KMS-11 (cell line): ENCODE results near the gene FAM222A.

ENCODE experiments used
- H2AFZ ChIP-seq: fragments of 200-600 bp; sonication (generic); 2 replicates; pipeline ENCODE4 v1.6.1; 2016; ENCODE audit warnings: antibody characterized with exemption, mixed run types, low read depth
- H3K27ac ChIP-seq: fragments of 200-600 bp; sonication (generic); 2 replicates; pipeline ENCODE4 v1.6.1; 2016; ENCODE audit warnings: mild to moderate bottlenecking, mixed run types
- H3K27me3 ChIP-seq: fragments of 200-600 bp; sonication (generic); 2 replicates; pipeline ENCODE4 v1.6.1; 2017; ENCODE audit warnings: mild to moderate bottlenecking, low read depth, mixed run types, moderate library complexity; ENCODE audit not compliant: insufficient read depth
- H3K36me3 ChIP-seq: fragments of 200-600 bp; sonication (generic); 2 replicates; pipeline ENCODE4 v1.6.1; 2017; ENCODE audit warnings: mild to moderate bottlenecking, mixed run types; ENCODE audit not compliant: insufficient read depth
- H3K4me1 ChIP-seq: fragments of 200-600 bp; sonication (generic); 2 replicates; pipeline ENCODE4 v1.6.1; 2016; ENCODE audit warnings: mild to moderate bottlenecking, low read depth, mixed run types; ENCODE audit not compliant: poor library complexity, severe bottlenecking
- H3K4me2 ChIP-seq: fragments of 200-600 bp; sonication (generic); 2 replicates; pipeline ENCODE4 v1.7.0; 2016; ENCODE audit warnings: mild to moderate bottlenecking, mixed run types
- H3K4me3 ChIP-seq: fragments of 200-600 bp; sonication (generic); IDR thresholded peaks from 2 replicates; pipeline ENCODE4 v1.6.1; 2017; ENCODE audit warnings: low read depth, low read length, mixed read lengths; ENCODE audit not compliant: insufficient read depth
- H3K79me2 ChIP-seq: fragments of 200-600 bp; sonication (generic); 2 replicates; pipeline ENCODE4 v1.6.1; 2016; ENCODE audit warnings: low read depth, mixed run types; ENCODE audit not compliant: insufficient read depth
- H3K9ac ChIP-seq: fragments of 200-600 bp; sonication (generic); 2 replicates; pipeline ENCODE4 v1.6.1; 2016; ENCODE audit warnings: mild to moderate bottlenecking, mixed run types
- H4K20me1 ChIP-seq: fragments of 200-600 bp; sonication (generic); 2 replicates; pipeline ENCODE4 v1.6.1; 2016; ENCODE audit warnings: mild to moderate bottlenecking, mixed run types; ENCODE audit not compliant: insufficient read depth
- TF ChIP-seq, protein P1 (sequence below): fragments of 200-600 bp; sonication (generic); conservative IDR thresholded peaks from 2 replicates; pipeline ENCODE4 v1.6.1; 2017; ENCODE audit warnings: low read depth, mild to moderate bottlenecking, antibody characterized with exemption, low read length, moderate library complexity, mixed read lengths

Gene FAM222A

DNA sequence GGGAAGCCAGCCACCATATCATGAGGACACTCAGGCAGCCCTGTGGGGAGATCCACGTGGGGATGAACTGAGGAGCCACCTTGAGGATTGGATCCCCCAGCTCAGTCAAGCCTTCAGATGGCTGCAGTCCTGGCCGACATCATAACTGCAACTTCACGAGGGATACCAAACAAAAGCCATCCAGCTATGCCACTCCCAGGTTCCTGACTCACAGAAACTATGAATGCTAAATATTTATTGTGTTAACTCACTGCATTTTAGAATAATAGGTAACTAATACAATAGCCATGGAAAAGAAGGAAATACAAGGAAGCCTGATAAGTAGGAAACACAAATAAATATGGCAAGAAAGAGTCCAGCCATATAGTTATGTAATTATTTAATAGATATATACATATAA, 42.1 kb upstream of the FAM222A start:
- H3K4me3 ChIP-seq, result no peak overlapping the region
- no peak overlapping the region for H3K4me2 ChIP-seq
- H3K9ac ChIP-seq, result no peak overlapping the region
- H3K4me1 ChIP-seq, result no peaks in the 10 kb centered on the region
- H4K20me1 ChIP-seq, result no peaks in the 10 kb centered on the region
- no peaks in the 10 kb centered on the region for H3K27me3 ChIP-seq
- H3K79me2 ChIP-seq, result no peaks in the 10 kb centered on the region
- H3K36me3 ChIP-seq, result no peaks in the 10 kb centered on the region
- H3K27ac ChIP-seq, result no peak overlapping the region
- H2AFZ ChIP-seq, result no peak overlapping the region
- TF ChIP-seq, protein P1, sequence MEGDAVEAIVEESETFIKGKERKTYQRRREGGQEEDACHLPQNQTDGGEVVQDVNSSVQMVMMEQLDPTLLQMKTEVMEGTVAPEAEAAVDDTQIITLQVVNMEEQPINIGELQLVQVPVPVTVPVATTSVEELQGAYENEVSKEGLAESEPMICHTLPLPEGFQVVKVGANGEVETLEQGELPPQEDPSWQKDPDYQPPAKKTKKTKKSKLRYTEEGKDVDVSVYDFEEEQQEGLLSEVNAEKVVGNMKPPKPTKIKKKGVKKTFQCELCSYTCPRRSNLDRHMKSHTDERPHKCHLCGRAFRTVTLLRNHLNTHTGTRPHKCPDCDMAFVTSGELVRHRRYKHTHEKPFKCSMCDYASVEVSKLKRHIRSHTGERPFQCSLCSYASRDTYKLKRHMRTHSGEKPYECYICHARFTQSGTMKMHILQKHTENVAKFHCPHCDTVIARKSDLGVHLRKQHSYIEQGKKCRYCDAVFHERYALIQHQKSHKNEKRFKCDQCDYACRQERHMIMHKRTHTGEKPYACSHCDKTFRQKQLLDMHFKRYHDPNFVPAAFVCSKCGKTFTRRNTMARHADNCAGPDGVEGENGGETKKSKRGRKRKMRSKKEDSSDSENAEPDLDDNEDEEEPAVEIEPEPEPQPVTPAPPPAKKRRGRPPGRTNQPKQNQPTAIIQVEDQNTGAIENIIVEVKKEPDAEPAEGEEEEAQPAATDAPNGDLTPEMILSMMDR, result no peak

- H3K9ac ChIP-seq, result no peak overlapping the region
- H2AFZ ChIP-seq, result no peak overlapping the region
- no peaks in the 10 kb centered on the region for H3K27me3 ChIP-seq
- H3K79me2 ChIP-seq, result no peaks in the 10 kb centered on the region
- H4K20me1 ChIP-seq, result no peaks in the 10 kb centered on the region
- H3K27ac ChIP-seq, result no peak overlapping the region
- no peaks in the 10 kb centered on the region for H3K4me1 ChIP-seq
- TF ChIP-seq, protein P1, result no peak
- no peak overlapping the region for H3K4me3 ChIP-seq
- no peak overlapping the region for H3K4me2 ChIP-seq
- H3K36me3 ChIP-seq, result no peaks in the 10 kb centered on the region
These were observed 40.2 kb upstream of the FAM222A start for GRCh38 chr12:109673379-109673778.

GRCh38 chr12:109673884-109674283, 39.7 kb upstream of the FAM222A start:
- no peaks in the 10 kb centered on the region for H3K4me1 ChIP-seq
- no peak overlapping the region for H3K27ac ChIP-seq
- H2AFZ ChIP-seq, result no peak overlapping the region
- no peak overlapping the region for H3K9ac ChIP-seq
- no peak overlapping the region for H3K4me3 ChIP-seq
- H3K79me2 ChIP-seq, result no peaks in the 10 kb centered on the region
- H3K36me3 ChIP-seq, result no peaks in the 10 kb centered on the region
- no peak overlapping the region for H3K4me2 ChIP-seq
- H4K20me1 ChIP-seq, result no peaks in the 10 kb centered on the region
- TF ChIP-seq, protein P1, result no peak
- H3K27me3 ChIP-seq, result no peaks in the 10 kb centered on the region

DNA sequence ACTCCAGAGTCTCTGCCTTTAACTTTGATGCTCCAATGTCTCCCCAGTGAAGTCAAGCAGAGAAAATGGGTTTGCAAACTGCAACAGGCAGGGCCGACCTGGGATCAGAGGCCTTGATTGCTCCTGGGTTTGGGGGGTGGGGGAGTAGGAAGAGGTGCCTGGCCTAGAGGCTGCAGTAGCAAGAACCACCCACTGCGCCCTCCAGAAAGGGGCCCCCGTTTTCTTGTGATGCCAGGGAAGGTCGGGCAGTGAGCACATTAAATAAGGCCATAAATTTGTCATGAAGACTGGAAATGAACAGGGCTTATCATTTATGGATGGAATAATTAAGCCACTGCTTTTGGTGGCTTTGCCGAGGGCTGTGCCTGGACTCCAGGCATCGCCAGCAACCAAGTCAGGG, 38.2 kb upstream of the FAM222A start:
- Histone ChIP-seq H3K4me2 (no peak overlapping the region), H2AFZ (no peak overlapping the region), H3K36me3 (no peaks in the 10 kb centered on the region), H3K4me1 (no peaks in the 10 kb centered on the region), H3K27me3 (no peaks in the 10 kb centered on the region), H4K20me1 (no peaks in the 10 kb centered on the region), H3K4me3 (no peak overlapping the region), H3K27ac (no peak overlapping the region), H3K9ac (no peak overlapping the region), H3K79me2 (no peaks in the 10 kb centered on the region)
- TF ChIP-seq, protein P1, result no peak

DNA sequence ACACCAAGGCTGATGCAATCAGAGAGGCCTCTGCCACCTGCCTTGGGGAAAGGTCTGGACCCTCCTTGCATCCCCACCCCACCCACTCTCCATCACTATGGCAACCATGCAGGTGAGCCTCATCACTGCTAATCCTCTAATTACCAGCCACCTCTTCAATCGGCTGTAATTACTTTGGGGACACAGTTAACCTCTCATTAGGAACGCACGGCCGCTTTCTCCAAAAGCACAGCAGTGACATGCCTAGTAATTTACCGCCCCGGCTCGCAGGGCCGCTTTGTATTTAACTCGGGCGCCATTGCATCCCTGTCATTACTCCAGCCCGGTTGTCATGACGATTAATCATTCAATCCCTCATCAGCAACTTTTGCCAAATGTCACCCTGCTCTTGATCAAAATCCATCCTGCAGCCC, 36.3 kb upstream of the FAM222A start:
- no peak overlapping the region for H3K27ac ChIP-seq
- no peak overlapping the region for H3K4me2 ChIP-seq
- H2AFZ ChIP-seq, result no peak overlapping the region
- H4K20me1 ChIP-seq, result no peaks in the 10 kb centered on the region
- no peaks in the 10 kb centered on the region for H3K36me3 ChIP-seq
- TF ChIP-seq, protein P1, result no peak
- H3K4me1 ChIP-seq, result no peaks in the 10 kb centered on the region
- H3K4me3 ChIP-seq, result no peak overlapping the region
- H3K79me2 ChIP-seq, result no peaks in the 10 kb centered on the region
- no peaks in the 10 kb centered on the region for H3K27me3 ChIP-seq
- no peak overlapping the region for H3K9ac ChIP-seq
